Measurements from ENCODE around the gene HDAC4. TPM values are rescaled to one million over a fixed set of nuclear protein-coding genes. Genes with fewer than 3 reads are reported as not detected.

Gene HDAC4
- total RNA-seq, 1 experiment from 2014 or later: 32.0 TPM

DNA sequence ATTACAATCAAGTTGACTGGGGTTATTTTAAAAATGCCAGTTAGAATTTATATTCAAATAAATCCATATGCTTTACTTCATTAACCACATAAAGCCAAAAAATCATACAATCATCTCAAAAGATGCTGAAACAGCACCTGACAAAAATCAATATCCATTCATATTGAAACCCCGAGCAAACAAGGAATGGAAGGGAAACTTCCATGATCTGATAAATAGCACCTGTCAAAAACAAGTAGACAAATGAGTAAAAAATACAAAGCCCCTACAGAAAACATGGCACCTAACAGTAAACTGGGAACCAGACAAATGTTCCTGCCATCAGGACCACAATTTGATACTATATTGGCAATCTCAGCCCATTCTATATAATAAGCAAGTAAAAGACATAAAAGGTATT lies 227.5 kb downstream of the HDAC4 start:
- no peaks in the 10 kb centered on the region for H3K27me3 ChIP-seq (ENCODE audit: insufficient read depth, low read length)
- no peaks in the 10 kb centered on the region for H4K20me1 ChIP-seq (ENCODE audit: control insufficient read depth, insufficient read depth, insufficient read length)
- Mint-ChIP-seq H3K4me3 (no peak overlapping the region), H3K27ac (no peak overlapping the region), H3K27me3 (ENCODE audit: low read depth) (no peaks in the 10 kb centered on the region), H3K4me1 (no peaks in the 10 kb centered on the region), H3K9me3 (peaks cover 46 to 58% of the 10 kb centered on the region in 2 experiments), H3K36me3 (ENCODE audit: insufficient read depth in 1 of 3, low read depth in 3 of 3) (peaks cover 68 to 70% (median 68%) of the 10 kb centered on the region in 3 experiments)
- H3K9me3 ChIP-seq (ENCODE audit: control insufficient read depth, low read depth, low read length): peaks cover 5% of the 10 kb centered on the region
- H3K9ac ChIP-seq (ENCODE audit: extremely low read depth, insufficient read length, low read length): no peak overlapping the region
- no peaks in the 10 kb centered on the region for H3K23me2 ChIP-seq (ENCODE audit: insufficient read length, low read depth, low read length, poor library complexity, severe bottlenecking)
- no peaks in the 10 kb centered on the region for H3K4me1 ChIP-seq (ENCODE audit: insufficient read depth, low read length)
- no peak overlapping the region for H2BK20ac ChIP-seq (ENCODE audit: low read depth, low read length, poor library complexity, severe bottlenecking)
- no peak overlapping the region for H3K14ac ChIP-seq (ENCODE audit: insufficient read depth, low read length)
- H3K4me2 ChIP-seq (ENCODE audit: insufficient read depth, insufficient read length, low read length): no peak overlapping the region
- TF ChIP-seq, protein P1, sequence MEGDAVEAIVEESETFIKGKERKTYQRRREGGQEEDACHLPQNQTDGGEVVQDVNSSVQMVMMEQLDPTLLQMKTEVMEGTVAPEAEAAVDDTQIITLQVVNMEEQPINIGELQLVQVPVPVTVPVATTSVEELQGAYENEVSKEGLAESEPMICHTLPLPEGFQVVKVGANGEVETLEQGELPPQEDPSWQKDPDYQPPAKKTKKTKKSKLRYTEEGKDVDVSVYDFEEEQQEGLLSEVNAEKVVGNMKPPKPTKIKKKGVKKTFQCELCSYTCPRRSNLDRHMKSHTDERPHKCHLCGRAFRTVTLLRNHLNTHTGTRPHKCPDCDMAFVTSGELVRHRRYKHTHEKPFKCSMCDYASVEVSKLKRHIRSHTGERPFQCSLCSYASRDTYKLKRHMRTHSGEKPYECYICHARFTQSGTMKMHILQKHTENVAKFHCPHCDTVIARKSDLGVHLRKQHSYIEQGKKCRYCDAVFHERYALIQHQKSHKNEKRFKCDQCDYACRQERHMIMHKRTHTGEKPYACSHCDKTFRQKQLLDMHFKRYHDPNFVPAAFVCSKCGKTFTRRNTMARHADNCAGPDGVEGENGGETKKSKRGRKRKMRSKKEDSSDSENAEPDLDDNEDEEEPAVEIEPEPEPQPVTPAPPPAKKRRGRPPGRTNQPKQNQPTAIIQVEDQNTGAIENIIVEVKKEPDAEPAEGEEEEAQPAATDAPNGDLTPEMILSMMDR (conservative IDR thresholded peaks at IDR 0.05): no peak
- no peak overlapping the region for H3K23ac ChIP-seq (ENCODE audit: insufficient read length, low read depth, low read length)
- H2BK120ac ChIP-seq (ENCODE audit: low read depth, low read length, poor library complexity, severe bottlenecking): no peak overlapping the region
- H4K5ac ChIP-seq (ENCODE audit: insufficient read length, low read depth, low read length): no peak overlapping the region
- H3K27ac ChIP-seq (ENCODE audit: insufficient read length, low read depth, low read length): no peak overlapping the region
- H3K4ac ChIP-seq (ENCODE audit: low read depth, low read length): no peak overlapping the region
- H3K79me1 ChIP-seq (ENCODE audit: insufficient read depth, low read depth, low read length, poor library complexity, severe bottlenecking): no peaks in the 10 kb centered on the region
- H2BK15ac ChIP-seq (ENCODE audit: low read depth, low read length): no peak overlapping the region
- no peaks in the 10 kb centered on the region for H3K79me2 ChIP-seq (ENCODE audit: insufficient read depth, low read length)
- no peak overlapping the region for H2BK12ac ChIP-seq (ENCODE audit: insufficient read length, low read depth, low read length)
- no CpG with 5 or more reads among the region's 1 CpG for WGBS (ENCODE audit: extremely low coverage, insufficient read length, low lambda C conversion rate)
- H3T11ph ChIP-seq (ENCODE audit: low read length): no peak overlapping the region
- no peak overlapping the region for H4K8ac ChIP-seq (replicated peaks; ENCODE audit: insufficient read length, low read depth, low read length)
- DNase-seq: no peak
- H2AK5ac ChIP-seq (ENCODE audit: insufficient read length, low read length): no peak overlapping the region
- H2AFZ ChIP-seq (ENCODE audit: low read length): no peak overlapping the region
- H4K91ac ChIP-seq (ENCODE audit: insufficient read length, low read depth, low read length): no peak overlapping the region
- H3K56ac ChIP-seq (ENCODE audit: insufficient read length, low read depth, low read length): no peak overlapping the region
- H3K18ac ChIP-seq (ENCODE audit: insufficient read length, low read depth, low read length): no peak overlapping the region
- H2BK5ac ChIP-seq (ENCODE audit: insufficient read length, low read length): no peak overlapping the region
